Mononuclear cell (primary cell): ENCODE data around the gene CX3CL1. TPM values are rescaled to one million over a fixed set of nuclear protein-coding genes. Genes with fewer than 3 reads are reported as not detected.

Experiments used
- H3K27me3 ChIP-seq: 2 replicates; pipeline ENCODE4 v1.6.0; 2011; ENCODE audit warnings: low read length, control low read depth; ENCODE audit not compliant: insufficient read depth
- H3K4me1 ChIP-seq: 2 replicates; pipeline ENCODE4 v1.5.1; 2011; ENCODE audit warnings: mild to moderate bottlenecking, low read length, control low read depth; ENCODE audit not compliant: insufficient read depth
- H3K4me3 ChIP-seq: 2 replicates; pipeline ENCODE4 v1.5.1; 2011; ENCODE audit warnings: mild to moderate bottlenecking, low read length, moderate library complexity
- H3K9me3 ChIP-seq: 2 replicates; pipeline ENCODE4 v1.5.1; 2011; ENCODE audit warnings: low read depth, mild to moderate bottlenecking, control low read depth, low read length
- total RNA-seq: library from RNA; depleted of rRNA; stranded (reverse); fragments of >200 nt; gene quantifications from one replicate; pipeline ENCODE4 v1.2.3, GENCODE V29; 2012

Gene CX3CL1
- total RNA-seq, 1 donor: not detected

GRCh38 chr16:57348327-57348726 is 24.0 kb upstream of the CX3CL1 start:
- peaks cover 21% of the 10 kb centered on the region for H3K27me3 ChIP-seq
- H3K4me3 ChIP-seq: no peak overlapping the region
- no peaks in the 10 kb centered on the region for H3K9me3 ChIP-seq
- H3K4me1 ChIP-seq: peaks cover 17% of the 10 kb centered on the region

GRCh38 chr16:57349212-57350031 is 22.9 kb upstream of the CX3CL1 start:
- peaks cover 14% of the 10 kb centered on the region for H3K4me1 ChIP-seq
- peaks cover 21% of the 10 kb centered on the region for H3K27me3 ChIP-seq
- H3K4me3 ChIP-seq: no peak overlapping the region
- H3K9me3 ChIP-seq: no peaks in the 10 kb centered on the region

GRCh38 chr16:57352636-57353047 is 19.6 kb upstream of the CX3CL1 start:
- peaks cover 2% of the 10 kb centered on the region for H3K27me3 ChIP-seq
- no peak overlapping the region for H3K4me3 ChIP-seq
- H3K9me3 ChIP-seq: no peaks in the 10 kb centered on the region
- H3K4me1 ChIP-seq: peaks cover 18% of the 10 kb centered on the region

- H3K9me3 ChIP-seq: no peaks in the 10 kb centered on the region
- H3K4me1 ChIP-seq: peaks cover 20% of the 10 kb centered on the region
- peaks cover under 1% of the 10 kb centered on the region for H3K27me3 ChIP-seq
- H3K4me3 ChIP-seq: no peak overlapping the region
Measured at GRCh38 chr16:57354311-57354710, 18.0 kb upstream of the CX3CL1 start.

- Histone ChIP-seq H3K9me3 (no peaks in the 10 kb centered on the region), H3K27me3 (no peaks in the 10 kb centered on the region), H3K4me1 (peaks cover 13% of the 10 kb centered on the region), H3K4me3 (no peak overlapping the region)
Measured at GRCh38 chr16:57355898-57356414, 16.3 kb upstream of the CX3CL1 start.

GRCh38 chr16:57356547-57356946 is 15.7 kb upstream of the CX3CL1 start:
- Histone ChIP-seq H3K9me3 (no peaks in the 10 kb centered on the region), H3K4me3 (no peak overlapping the region), H3K4me1 (peaks cover 13% of the 10 kb centered on the region), H3K27me3 (no peaks in the 10 kb centered on the region)

GRCh38 chr16:57357330-57358085 is 14.8 kb upstream of the CX3CL1 start:
- Histone ChIP-seq H3K9me3 (no peaks in the 10 kb centered on the region), H3K4me1 (peaks cover 13% of the 10 kb centered on the region), H3K27me3 (no peaks in the 10 kb centered on the region), H3K4me3 (no peak overlapping the region)

GRCh38 chr16:57358086-57358420 is 14.2 kb upstream of the CX3CL1 start:
- Histone ChIP-seq H3K27me3 (no peaks in the 10 kb centered on the region), H3K4me3 (no peak overlapping the region), H3K9me3 (no peaks in the 10 kb centered on the region), H3K4me1 (peaks cover 13% of the 10 kb centered on the region)

GRCh38 chr16:57358527-57359095 is 13.7 kb upstream of the CX3CL1 start, which contains the start of gene CCL22:
CCL22 (plus strand) TSS chr16:57358783; CDS start chr16:57358817, 34 bp downstream.
- Histone ChIP-seq H3K9me3 (no peaks in the 10 kb centered on the region), H3K27me3 (no peaks in the 10 kb centered on the region), H3K4me1 (peaks cover 13% of the 10 kb centered on the region), H3K4me3 (no peak within 1 kb of the TSS)

GRCh38 chr16:57360321-57360935 is 11.9 kb upstream of the CX3CL1 start:
- H3K4me3 ChIP-seq: no peak overlapping the region
- no peaks in the 10 kb centered on the region for H3K27me3 ChIP-seq
- no peaks in the 10 kb centered on the region for H3K9me3 ChIP-seq
- peaks cover 16% of the 10 kb centered on the region for H3K4me1 ChIP-seq

GRCh38 chr16:57361404-57361803 is 10.9 kb upstream of the CX3CL1 start:
- no peak overlapping the region for H3K4me3 ChIP-seq

GRCh38 chr16:57364143-57364542 is 8.1 kb upstream of the CX3CL1 start:
- Histone ChIP-seq H3K4me1 (peaks cover 15% of the 10 kb centered on the region), H3K9me3 (no peaks in the 10 kb centered on the region), H3K27me3 (no peaks in the 10 kb centered on the region)

More at GRCh38 chr16:57361404-57361803, 10.9 kb upstream of the CX3CL1 start:
- no peaks in the 10 kb centered on the region for H3K9me3 ChIP-seq
- H3K4me1 ChIP-seq: peaks cover 24% of the 10 kb centered on the region
- no peaks in the 10 kb centered on the region for H3K27me3 ChIP-seq

GRCh38 chr16:57366544-57367040 is 5.7 kb upstream of the CX3CL1 start:
- no peak overlapping the region for H3K4me3 ChIP-seq
- H3K4me1 ChIP-seq: peaks cover 15% of the 10 kb centered on the region
- H3K9me3 ChIP-seq: no peaks in the 10 kb centered on the region
- H3K27me3 ChIP-seq: no peaks in the 10 kb centered on the region

More at GRCh38 chr16:57364143-57364542, 8.1 kb upstream of the CX3CL1 start:
- H3K4me3 ChIP-seq: no peak overlapping the region

- H3K27me3 ChIP-seq: no peaks in the 10 kb centered on the region
- H3K9me3 ChIP-seq: no peaks in the 10 kb centered on the region
- H3K4me3 ChIP-seq: no peak overlapping the region
- H3K4me1 ChIP-seq: peaks cover 15% of the 10 kb centered on the region
Measured at GRCh38 chr16:57367116-57367752, 5.1 kb upstream of the CX3CL1 start.
